IPS DF 6.9 (cell line): Measurements from ENCODE around the gene CNOT1.
"Not testable (repeated sequence)": the region's sequence is repeated elsewhere in the genome, so short reads cannot be mapped to it uniquely, and the experiment has no call there.

Source experiments
- DNase-seq: peaks from one replicate; pipeline ENCODE4 v3.0.0-alpha.2; 2013; ENCODE audit warnings: low read depth, low spot score
- H3K27ac ChIP-seq: one replicate; pipeline ENCODE4 v1.5.1; 2013; ENCODE audit warnings: low read length, control low read depth
- H3K27me3 ChIP-seq: 2 replicates; pipeline ENCODE4 v1.6.1; 2013; ENCODE audit warnings: mild to moderate bottlenecking, low read length; ENCODE audit not compliant: control insufficient read depth, insufficient read depth
- H3K36me3 ChIP-seq: 2 replicates; pipeline ENCODE4 v1.6.1; 2013; ENCODE audit warnings: low read length; ENCODE audit not compliant: control insufficient read depth, insufficient read depth
- H3K4me1 ChIP-seq: 2 replicates; pipeline ENCODE4 v1.6.1; 2013; ENCODE audit warnings: low read length; ENCODE audit not compliant: control insufficient read depth, insufficient read depth
- H3K4me3 ChIP-seq: 2 replicates; pipeline ENCODE4 v1.5.1; 2013; ENCODE audit warnings: mild to moderate bottlenecking, low read length
- H3K9me3 ChIP-seq: 2 replicates; pipeline ENCODE4 v1.6.1; 2013; ENCODE audit warnings: low read length, inconsistent platforms; ENCODE audit not compliant: control insufficient read depth, insufficient read depth
- WGBS: extraction: QIAGEN DNeasy Blood & Tissue Kit; methylation state at CpG from one replicate; pipeline ENCODE4 v1.1.7; 2013; ENCODE audit warnings: mixed read lengths, missing lambda C conversion rate; ENCODE audit not compliant: insufficient read length, insufficient coverage; 5-methylcytosine and 5-hydroxymethylcytosine counted together

CNOT1 gene

GRCh38 chr16:58638148-58639036, 8.8 kb upstream of the CNOT1 start:
- Histone ChIP-seq H3K4me1 (no peaks in the 10 kb centered on the region), H3K27ac (no peak overlapping the region), H3K9me3 (no peaks in the 10 kb centered on the region), H3K27me3 (no peaks in the 10 kb centered on the region), H3K36me3 (no peaks in the 10 kb centered on the region), H3K4me3 (no peak overlapping the region)
- WGBS = no CpG with 5 or more reads among the region's 8 CpGs
- DNase-seq = peak; percentile 18

GRCh38 chr16:58637021-58637420, 7.4 kb upstream of the CNOT1 start:
- not testable (repeated sequence) for H3K36me3 ChIP-seq, DNase-seq, H3K9me3 ChIP-seq, H3K27ac ChIP-seq, H3K4me1 ChIP-seq, H3K27me3 ChIP-seq, H3K4me3 ChIP-seq
- WGBS = no CpG with 5 or more reads among the region's 6 CpGs

- Histone ChIP-seq H3K27ac (no peak overlapping the region), H3K4me3 (no peak overlapping the region), H3K9me3 (no peaks in the 10 kb centered on the region), H3K36me3 (no peaks in the 10 kb centered on the region), H3K27me3 (no peaks in the 10 kb centered on the region), H3K4me1 (no peaks in the 10 kb centered on the region)
- DNase-seq = no peak
- WGBS = 100% methylated on average over 1 of the region's 4 CpGs
Observed at GRCh38 chr16:58636466-58636865, 6.8 kb upstream of the CNOT1 start.

- no peaks in the 10 kb centered on the region for H3K4me1 ChIP-seq
- H3K4me3 ChIP-seq = no peak overlapping the region
- no peaks in the 10 kb centered on the region for H3K27me3 ChIP-seq
- no peak for DNase-seq
- no CpG with 5 or more reads among the region's 4 CpGs for WGBS
- no peaks in the 10 kb centered on the region for H3K36me3 ChIP-seq
- H3K27ac ChIP-seq = no peak overlapping the region
- H3K9me3 ChIP-seq = no peaks in the 10 kb centered on the region
Observed at GRCh38 chr16:58635502-58635901, 5.9 kb upstream of the CNOT1 start.

- no CpG with 5 or more reads among the region's 3 CpGs for WGBS
- H3K4me3 ChIP-seq = no peak overlapping the region
- no peak overlapping the region for H3K27ac ChIP-seq
- DNase-seq = no peak
- no peaks in the 10 kb centered on the region for H3K27me3 ChIP-seq
- no peaks in the 10 kb centered on the region for H3K9me3 ChIP-seq
- H3K36me3 ChIP-seq = no peaks in the 10 kb centered on the region
- H3K4me1 ChIP-seq = no peaks in the 10 kb centered on the region
Observed at GRCh38 chr16:58634265-58634802, 4.7 kb upstream of the CNOT1 start.

GRCh38 chr16:58628845-58629732, 537 bp downstream of the CNOT1 start:
- H3K4me3 ChIP-seq = peak overlapping the region; percentile 81
- no peak for DNase-seq
- H3K27ac ChIP-seq = no peak overlapping the region
- H3K27me3 ChIP-seq = no peaks in the 10 kb centered on the region
- H3K4me1 ChIP-seq = no peaks in the 10 kb centered on the region
- H3K9me3 ChIP-seq = no peaks in the 10 kb centered on the region
- no CpG with 5 or more reads among the region's 53 CpGs for WGBS
- H3K36me3 ChIP-seq = 0 out of 2 replicates have a peak, but pooled peaks cover 2% of the 10 kb centered on the region

GRCh38 chr16:58624209-58624608, 5.4 kb downstream of the CNOT1 start:
- Histone ChIP-seq H3K27ac (no peak overlapping the region), H3K4me3 (no peak overlapping the region), H3K27me3 (no peaks in the 10 kb centered on the region), H3K9me3 (no peaks in the 10 kb centered on the region), H3K36me3 (peaks cover 8% of the 10 kb centered on the region; the same call in 1 of the 2 replicates), H3K4me1 (no peaks in the 10 kb centered on the region)
- WGBS = no CpG with 5 or more reads among the region's 7 CpGs
- no peak for DNase-seq

- peaks cover 8% of the 10 kb centered on the region; the same call in 1 of the 2 replicates for H3K36me3 ChIP-seq
- no peak overlapping the region for H3K27ac ChIP-seq
- no peaks in the 10 kb centered on the region for H3K27me3 ChIP-seq
- H3K4me3 ChIP-seq = no peak overlapping the region
- no peak for DNase-seq
- WGBS = no CpG with 5 or more reads among the region's 10 CpGs
- H3K9me3 ChIP-seq = no peaks in the 10 kb centered on the region
- H3K4me1 ChIP-seq = no peaks in the 10 kb centered on the region
Observed at GRCh38 chr16:58620396-58620795, 9.2 kb downstream of the CNOT1 start.

GRCh38 chr16:58615280-58615679, 14.3 kb downstream of the CNOT1 start:
- H3K9me3 ChIP-seq = no peaks in the 10 kb centered on the region
- no peak overlapping the region for H3K4me3 ChIP-seq
- no peak for DNase-seq
- H3K4me1 ChIP-seq = no peaks in the 10 kb centered on the region
- H3K36me3 ChIP-seq = 0 out of 2 replicates have a peak, but pooled peaks cover under 1% of the 10 kb centered on the region
- no peaks in the 10 kb centered on the region for H3K27me3 ChIP-seq
- no peak overlapping the region for H3K27ac ChIP-seq
- WGBS = no CpG with 5 or more reads among the region's 3 CpGs

GRCh38 chr16:58614860-58615259, 14.8 kb downstream of the CNOT1 start:
- no CpG with 5 or more reads among the region's 6 CpGs for WGBS
- Histone ChIP-seq H3K4me3 (no peak overlapping the region), H3K9me3 (no peaks in the 10 kb centered on the region), H3K4me1 (no peaks in the 10 kb centered on the region), H3K27ac (no peak overlapping the region), H3K27me3 (no peaks in the 10 kb centered on the region), H3K36me3 (no peaks in the 10 kb centered on the region)
- no peak for DNase-seq
